SK-N-MC (cell line): ENCODE measurements around the gene CDK4.
"Not testable (repeated sequence)": the region's sequence is repeated elsewhere in the genome, so short reads cannot be mapped to it uniquely, and the experiment has no call there.

ENCODE experiments used
- EZH2 ChIP-seq: fragments of 200-600 bp; sonication (generic); IDR thresholded peaks from one replicate; pipeline ENCODE4 v1.6.1; 2017; ENCODE audit warnings: antibody characterized with exemption
- FOXP2 ChIP-seq: optimal IDR thresholded peaks from 2 replicates; pipeline ENCODE3; 2011; ENCODE audit warnings: mild to moderate bottlenecking, moderate library complexity; ENCODE audit not compliant: insufficient read depth; ENCODE audit errors: extremely low read length, control extremely low read depth
- POLR2AphosphoS5 ChIP-seq: IDR thresholded peaks from 2 replicates; pipeline ENCODE4 v1.6.1; 2012; ENCODE audit warnings: mild to moderate bottlenecking, low read depth, low read length, borderline replicate concordance

GRCh38 chr12:57721846-57722608 lies 30.1 kb downstream of the CDK4 start:
- not testable (repeated sequence) for TF ChIP-seq POLR2AphosphoS5, EZH2, FOXP2
